Transverse colon (tissue), 4 donors: ENCODE results near the gene TBC1D16. TPM values are rescaled to one million over a fixed set of nuclear protein-coding genes. Genes with fewer than 3 reads are reported as not detected.
"Not testable (repeated sequence)": the region's sequence is repeated elsewhere in the genome, so short reads cannot be mapped to it uniquely, and the experiment has no call there.

Experiments used
- DNase-seq: peaks from one replicate; pipeline ENCODE4 v3.0.0-alpha.2; 2019
- H3K27ac ChIP-seq, 4 donors: fragments of 200-600 bp; sonication (generic); 2 replicates each; pipeline ENCODE4 v1.5.1; 2016 to 2018; ENCODE audit warnings: inconsistent platforms in 4 of 4
- H3K27me3 ChIP-seq: fragments of 200-600 bp; sonication (generic); 2 replicates; pipeline ENCODE4 v1.5.1; 2017; ENCODE audit warnings: inconsistent platforms
- H3K36me3 ChIP-seq, 4 donors: fragments of 200-600 bp; sonication (generic); 2 replicates each; pipeline ENCODE4 v1.5.1; 2017 to 2019; ENCODE audit warnings: inconsistent platforms in 4 of 4
- H3K4me1 ChIP-seq, 4 donors: fragments of 200-600 bp; sonication (generic); 2 replicates each; pipeline ENCODE4 v1.5.1; 2017 to 2020; ENCODE audit warnings: inconsistent platforms in 4 of 4
- H3K4me3 ChIP-seq, 4 donors: fragments of 200-600 bp; sonication (generic); 1 replicate in 1 of 4; 2 replicates in 3 of 4; pipeline versions ENCODE4 v1.5.1 to v1.6.1; 2017 to 2019; ENCODE audit warnings: inconsistent platforms in 4 of 4
- H3K9me3 ChIP-seq, 2 donors: fragments of 200-600 bp; sonication (generic); 2 replicates each; pipeline ENCODE4 v1.5.1; 2017 to 2019; ENCODE audit warnings: inconsistent platforms in 2 of 2
- EP300 ChIP-seq: sonication (generic); formaldehyde crosslinking; IDR thresholded peaks from one replicate; pipeline ENCODE4 v1.6.1; 2017; ENCODE audit warnings: antibody characterized with exemption, low read depth
- POLR2A ChIP-seq: fragments of 450-650 bp; IDR thresholded peaks from one replicate; pipeline ENCODE4 v1.6.1; 2016; ENCODE audit warnings: antibody characterized with exemption, mild to moderate bottlenecking, moderate library complexity
- POLR2AphosphoS5 ChIP-seq, 3 donors: sonication (generic); formaldehyde crosslinking; IDR thresholded peaks; one replicate each; pipeline ENCODE4 v1.6.1; 2016; ENCODE audit warnings: antibody characterized with exemption in 3 of 3
- WGBS, 2 donors: methylation state at CpG; one replicate each; pipeline ENCODE4 v1.1.5; 2018; ENCODE audit warnings: low coverage in 1 of 2; 5-methylcytosine and 5-hydroxymethylcytosine counted together
- in situ Hi-C, 4 donors: fragments of 200-750 bp; cut with MboI; loops; one replicate each; pipeline versions ENCODE4 v1.15.0 to v1.15.1; 2017; ENCODE audit warnings: low sequenced_read_pairs in 3 of 4, low pct_ligation_motif_present in 1 of 4, low pct_unique_long_range_greater_than_20kb in 1 of 4
- intact Hi-C: fragments of 100-400 bp; cut with DNase I; formaldehyde crosslinking; loops from one replicate; pipeline ENCODE4 v1.15.1; 2023; ENCODE audit warnings: low total_unique reads
- total RNA-seq, 4 donors: library from RNA; depleted of rRNA; stranded (reverse); fragments of >200 nt; gene quantifications; one replicate each; pipeline ENCODE4 v1.1.0, GENCODE V29; 2016
- TF ChIP-seq, protein P1 (sequence below), 5 experiments: fragments of 200-600 bp in 3 of 5; fragments of 450-650 bp in 2 of 5; sonication (generic) in 3 of 5; IDR thresholded peaks; 1 replicate in 2 of 5; 2 replicates in 3 of 5; pipeline ENCODE4 v1.5.1; 2016 to 2017; ENCODE audit warnings: antibody characterized with exemption in 5 of 5, inconsistent platforms in 3 of 5, mild to moderate bottlenecking in 2 of 5, moderate library complexity in 1 of 5

TBC1D16 gene
- total RNA-seq, 4 donors from 2014 or later, result 12.3 to 22.4 (median 18.1) TPM

DNA sequence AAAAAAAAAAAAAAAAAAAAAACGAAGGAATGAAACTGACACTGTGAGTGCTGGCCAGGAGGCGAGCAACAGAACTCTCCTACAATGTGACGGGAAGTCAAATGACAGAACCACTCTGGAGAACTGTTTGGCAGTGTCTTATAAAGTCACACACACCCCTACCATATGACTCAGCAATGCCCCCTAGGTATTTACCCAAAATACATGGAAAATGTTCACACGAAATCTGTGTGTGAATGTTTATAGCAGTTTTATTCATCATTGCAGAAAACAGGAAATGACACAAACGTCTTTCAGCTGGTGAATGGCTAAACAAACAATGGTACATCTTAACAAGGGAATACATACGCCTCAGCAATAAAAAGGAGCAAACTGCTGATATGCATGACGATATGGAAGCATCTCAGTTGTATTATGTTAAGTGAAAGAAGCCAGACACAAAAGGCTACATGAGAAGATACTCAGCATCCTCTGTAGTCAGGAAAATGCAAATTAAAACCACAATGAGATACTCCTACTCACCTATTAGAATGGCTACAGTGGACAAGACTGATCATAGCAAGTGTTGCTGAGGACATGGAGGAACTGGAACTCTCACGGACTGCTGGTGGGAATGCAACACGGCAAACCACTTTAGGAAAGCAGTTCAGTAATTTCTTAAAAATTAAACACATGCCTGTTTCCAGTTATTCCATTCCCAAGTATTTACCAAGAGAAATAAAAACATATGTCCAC is 74.7 kb downstream of the TBC1D16 start:
- no peak for DNase-seq
- Histone ChIP-seq H3K4me1 (no peaks in the 10 kb centered on the region), H3K27ac (no peak overlapping the region), H3K27me3 (no peaks in the 10 kb centered on the region), H3K36me3 (no peaks in the 10 kb centered on the region), H3K9me3 (no peaks in the 10 kb centered on the region), H3K4me3 (no peak overlapping the region)
- intact Hi-C loops, result no loop called here
- TF ChIP-seq EP300, result no peak
- TF ChIP-seq, protein P1, sequence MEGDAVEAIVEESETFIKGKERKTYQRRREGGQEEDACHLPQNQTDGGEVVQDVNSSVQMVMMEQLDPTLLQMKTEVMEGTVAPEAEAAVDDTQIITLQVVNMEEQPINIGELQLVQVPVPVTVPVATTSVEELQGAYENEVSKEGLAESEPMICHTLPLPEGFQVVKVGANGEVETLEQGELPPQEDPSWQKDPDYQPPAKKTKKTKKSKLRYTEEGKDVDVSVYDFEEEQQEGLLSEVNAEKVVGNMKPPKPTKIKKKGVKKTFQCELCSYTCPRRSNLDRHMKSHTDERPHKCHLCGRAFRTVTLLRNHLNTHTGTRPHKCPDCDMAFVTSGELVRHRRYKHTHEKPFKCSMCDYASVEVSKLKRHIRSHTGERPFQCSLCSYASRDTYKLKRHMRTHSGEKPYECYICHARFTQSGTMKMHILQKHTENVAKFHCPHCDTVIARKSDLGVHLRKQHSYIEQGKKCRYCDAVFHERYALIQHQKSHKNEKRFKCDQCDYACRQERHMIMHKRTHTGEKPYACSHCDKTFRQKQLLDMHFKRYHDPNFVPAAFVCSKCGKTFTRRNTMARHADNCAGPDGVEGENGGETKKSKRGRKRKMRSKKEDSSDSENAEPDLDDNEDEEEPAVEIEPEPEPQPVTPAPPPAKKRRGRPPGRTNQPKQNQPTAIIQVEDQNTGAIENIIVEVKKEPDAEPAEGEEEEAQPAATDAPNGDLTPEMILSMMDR (IDR thresholded peaks at IDR 0.05), result no peak
- no peak for TF ChIP-seq POLR2AphosphoS5 (IDR thresholded peaks at IDR 0.05)
- TF ChIP-seq POLR2A, result no peak
- in situ Hi-C loops, result no loop called here
- 54 to 59% methylated on average over 6 to 9 of the region's 9 CpGs for WGBS, 2 donors

DNA sequence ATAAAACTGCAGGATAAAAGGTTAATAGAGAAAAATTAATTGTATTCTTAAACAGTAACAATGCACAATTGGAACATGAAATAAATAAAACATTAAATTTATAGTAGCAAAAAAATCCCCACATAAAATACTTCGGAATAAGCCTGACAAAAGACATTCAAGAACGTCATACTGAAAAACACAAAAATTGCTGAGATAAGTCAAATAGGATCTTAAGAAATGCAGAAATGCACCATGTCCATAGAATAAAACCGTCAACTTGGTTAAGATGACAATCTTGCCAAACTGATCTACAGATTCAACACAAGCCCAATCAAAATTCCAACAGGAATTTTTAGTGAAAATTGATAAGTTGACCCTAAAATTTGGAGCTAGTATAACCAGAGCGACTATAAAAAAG is 76.6 kb downstream of the TBC1D16 start:
- Histone ChIP-seq H3K27ac (no peak overlapping the region), H3K27me3 (no peaks in the 10 kb centered on the region), H3K4me1 (no peaks in the 10 kb centered on the region), H3K9me3 (no peaks in the 10 kb centered on the region), H3K36me3 (no peaks in the 10 kb centered on the region), H3K4me3 (no peak overlapping the region)
- no peak for DNase-seq
- 67 to 86% methylated on average over 3 to 4 of the region's 4 CpGs for WGBS, 2 donors
- intact Hi-C loops (no loop called here), in situ Hi-C loops (no loop called here)
- TF ChIP-seq EP300, result no peak
- no peak for TF ChIP-seq POLR2A
- TF ChIP-seq, protein P1 (IDR thresholded peaks at IDR 0.05), result no peak
- no peak for TF ChIP-seq POLR2AphosphoS5 (IDR thresholded peaks at IDR 0.05)

DNA sequence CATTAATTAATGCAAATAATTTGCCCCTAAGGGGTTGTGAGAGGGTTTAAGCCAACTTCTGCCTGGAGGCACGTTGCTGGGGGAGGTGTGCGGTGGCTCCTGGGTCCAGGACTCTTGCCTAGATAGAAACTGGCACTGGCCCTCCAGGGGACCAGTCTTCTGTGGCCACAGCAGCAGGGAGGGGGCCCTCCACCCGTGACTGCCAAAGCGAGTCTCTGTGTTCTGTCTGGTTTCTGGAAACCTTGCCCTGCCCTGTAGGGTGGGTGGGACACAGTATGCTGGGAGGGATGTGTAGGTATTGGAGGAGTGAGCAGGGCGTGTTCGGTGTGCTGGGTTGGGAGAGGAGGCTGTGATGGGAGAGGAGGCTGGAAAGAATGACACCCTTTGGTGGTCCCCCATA is 78.8 kb downstream of the TBC1D16 start:
- in situ Hi-C loops, result no loop called here
- TF ChIP-seq, protein P1 (IDR thresholded peaks at IDR 0.05), result no peak
- no peak for TF ChIP-seq POLR2AphosphoS5 (IDR thresholded peaks at IDR 0.05)
- TF ChIP-seq POLR2A, result no peak
- no peak for TF ChIP-seq EP300
- no peaks in the 10 kb centered on the region for H3K36me3 ChIP-seq
- H3K4me3 ChIP-seq, result no peak overlapping the region
- peaks cover 0 to 7% (median 0%) of the 10 kb centered on the region in 4 donors for H3K4me1 ChIP-seq
- intact Hi-C loops, result no loop called here
- no peak overlapping the region for H3K27ac ChIP-seq
- H3K27me3 ChIP-seq, result no peaks in the 10 kb centered on the region
- WGBS, 2 donors, result 80 to 92% methylated on average over 1 to 6 of the region's 6 CpGs
- DNase-seq, result no peak
- H3K9me3 ChIP-seq, result no peaks in the 10 kb centered on the region

DNA sequence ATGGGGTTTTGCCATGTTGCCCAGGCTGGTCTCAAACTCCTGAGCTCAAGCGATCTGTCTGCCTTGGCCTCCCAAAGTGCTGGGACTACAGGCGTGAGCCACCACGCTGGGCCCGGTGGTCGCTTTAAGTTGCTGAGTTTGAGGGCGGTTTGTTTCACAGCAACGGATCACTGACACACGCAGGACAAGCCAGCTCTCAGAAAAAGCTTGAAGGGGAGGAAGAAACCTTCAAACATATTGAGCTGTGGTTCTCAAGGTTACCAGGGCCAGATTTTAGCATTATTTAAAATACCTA is 79.3 kb downstream of the TBC1D16 start:
- DNase-seq, H3K9me3 ChIP-seq, H3K4me3 ChIP-seq, in situ Hi-C loops, H3K27me3 ChIP-seq, H3K27ac ChIP-seq, H3K36me3 ChIP-seq, intact Hi-C loops: not testable (repeated sequence)
- H3K4me1 ChIP-seq, result peaks cover 0 to 11% (median 2%) of the 10 kb centered on the region in 4 donors
- 95% methylated on average over 8 of the region's 8 CpGs; no CpG with 5 or more reads in 1 of the 2 donors for WGBS, 2 donors
